GM12892 (cell line): ENCODE results near the gene RER1.

Experiments used
- POLR2A ChIP-seq: IDR thresholded peaks from 2 replicates; pipeline ENCODE4 v1.6.1; 2011; ENCODE audit warnings: low read depth, low read length, control low read depth
- POLR2AphosphoS5 ChIP-seq: IDR thresholded peaks from 2 replicates; pipeline ENCODE4 v1.6.1; 2011; ENCODE audit warnings: low read depth, low read length, control low read depth

GRCh38 chr1:2384941-2385481 is 6.6 kb upstream of the RER1 start:
- TF ChIP-seq POLR2AphosphoS5 (no peak), POLR2A (no peak)
